Breast epithelium (tissue), 4 donors: ENCODE results near the gene ZP3. TPM values are rescaled to one million over a fixed set of nuclear protein-coding genes. Genes with fewer than 3 reads are reported as not detected.
A peak's percentile ranks its signal among the peaks of the same experiment; 100 is the strongest.
"Not testable (repeated sequence)": the region's sequence is repeated elsewhere in the genome, so short reads cannot be mapped to it uniquely, and the experiment has no call there.

ENCODE experiments used
- DNase-seq, 2 donors: peaks; one replicate each; pipeline ENCODE4 v3.0.0-alpha.2; 2019; ENCODE audit warnings: low spot score in 2 of 2
- H3K27ac ChIP-seq, 2 donors: fragments of 200-600 bp; sonication (generic) in 1 of 2; one replicate each; pipeline ENCODE4 v1.5.1; 2016 to 2019; ENCODE audit warnings: mild to moderate bottlenecking in 1 of 2
- H3K27me3 ChIP-seq, 2 donors: fragments of 200-600 bp; sonication (generic) in 1 of 2; one replicate each; pipeline versions ENCODE4 v1.5.1 to v1.6.0; 2017 to 2019; ENCODE audit warnings: control low read depth in 1 of 2, mild to moderate bottlenecking in 1 of 2
- H3K36me3 ChIP-seq: fragments of 200-600 bp; one replicate; pipeline ENCODE4 v1.5.1; 2019
- H3K4me1 ChIP-seq, 2 donors: fragments of 200-600 bp; sonication (generic); one replicate each; pipeline ENCODE4 v1.5.1; 2016 to 2019; ENCODE audit warnings: control low read depth in 1 of 2
- H3K4me3 ChIP-seq, 3 donors: fragments of 200-600 bp; sonication (generic); 1 replicate in 2 of 3; 2 replicates in 1 of 3; pipeline ENCODE4 v1.5.1; 2016 to 2019; ENCODE audit warnings: mild to moderate bottlenecking in 3 of 3, moderate library complexity in 2 of 3
- H3K9me3 ChIP-seq, 2 donors: fragments of 200-600 bp; sonication (generic) in 1 of 2; one replicate each; pipeline ENCODE4 v1.5.1; 2016 to 2019; ENCODE audit warnings: control low read depth in 1 of 2
- CTCF ChIP-seq, 3 donors: fragments of 450-650 bp; IDR thresholded peaks; one replicate each; pipeline ENCODE4 v1.5.1; 2016 to 2017; ENCODE audit warnings: antibody characterized with exemption in 3 of 3, mild to moderate bottlenecking in 3 of 3, moderate library complexity in 3 of 3
- POLR2A ChIP-seq: fragments of 450-650 bp; IDR thresholded peaks from one replicate; pipeline ENCODE4 v1.6.1; 2016; ENCODE audit warnings: antibody characterized with exemption, mild to moderate bottlenecking, moderate library complexity
- POLR2AphosphoS5 ChIP-seq, 3 donors: sonication (generic); formaldehyde crosslinking; IDR thresholded peaks; one replicate each; pipeline ENCODE4 v1.6.1; 2017; ENCODE audit warnings: antibody characterized with exemption in 3 of 3
- intact Hi-C: fragments of 100-400 bp; cut with DNase I; formaldehyde crosslinking; loops from one replicate; pipeline ENCODE4 v1.15.1; 2023; ENCODE audit warnings: low total_unique reads
- total RNA-seq, 3 donors: library from RNA; depleted of rRNA; stranded (reverse); fragments of >200 nt; gene quantifications; one replicate each; pipeline ENCODE4 v1.1.0, GENCODE V29; 2016

The ZP3 gene
- total RNA-seq, 3 donors from 2014 or later: 1.4 to 2.9 (median 2.0) TPM

- Histone ChIP-seq H3K27me3 (no peaks in the 10 kb centered on the region), H3K9me3 (no peaks in the 10 kb centered on the region), H3K36me3 (no peaks in the 10 kb centered on the region), H3K4me1 (no peaks in the 10 kb centered on the region), H3K4me3 (no peak overlapping the region), H3K27ac (no peak overlapping the region)
- TF ChIP-seq POLR2AphosphoS5 (IDR thresholded peaks at IDR 0.05): no peak
- TF ChIP-seq CTCF (IDR thresholded peaks at IDR 0.05): no peak
- TF ChIP-seq POLR2A: no peak
- intact Hi-C loops: no loop called here
- no peak for DNase-seq
These were observed 4.4 kb downstream of the ZP3 start for GRCh38 chr7:76428868-76429805.

- no peaks in the 10 kb centered on the region for H3K9me3 ChIP-seq
- no peaks in the 10 kb centered on the region for H3K4me1 ChIP-seq
- intact Hi-C loops: no loop called here
- H3K27me3 ChIP-seq: no peaks in the 10 kb centered on the region
- no peak for DNase-seq
- H3K36me3 ChIP-seq: no peaks in the 10 kb centered on the region
- TF ChIP-seq POLR2AphosphoS5 (IDR thresholded peaks at IDR 0.05) (no peak), CTCF (IDR thresholded peaks at IDR 0.05) (no peak), POLR2A (no peak)
- no peak overlapping the region for H3K27ac ChIP-seq
- no peak overlapping the region for H3K4me3 ChIP-seq
These were observed 5.5 kb downstream of the ZP3 start for GRCh38 chr7:76430211-76430610.

- intact Hi-C loops: no loop called here
- Histone ChIP-seq H3K27me3 (no peaks in the 10 kb centered on the region), H3K36me3 (no peaks in the 10 kb centered on the region), H3K4me1 (no peaks in the 10 kb centered on the region), H3K27ac (no peak overlapping the region), H3K9me3 (no peaks in the 10 kb centered on the region), H3K4me3 (no peak overlapping the region)
- no peak for DNase-seq
- TF ChIP-seq POLR2AphosphoS5 (IDR thresholded peaks at IDR 0.05) (no peak), CTCF (IDR thresholded peaks at IDR 0.05) (no peak), POLR2A (no peak)
These were observed 6.1 kb downstream of the ZP3 start for GRCh38 chr7:76430836-76431235.

GRCh38 chr7:76437873-76438272 lies 13.1 kb downstream of the ZP3 start:
- peak; percentile 73 to 77 for DNase-seq
- H3K27ac ChIP-seq, H3K36me3 ChIP-seq, H3K4me3 ChIP-seq, intact Hi-C loops, H3K4me1 ChIP-seq, H3K9me3 ChIP-seq, H3K27me3 ChIP-seq: not testable (repeated sequence)
- peak in 1 of 3 donors; percentile 49 for TF ChIP-seq CTCF (IDR thresholded peaks at IDR 0.05)

GRCh38 chr7:76439120-76439888 lies 14.6 kb downstream of the ZP3 start:
- H3K27ac ChIP-seq, intact Hi-C loops, H3K4me1 ChIP-seq, H3K36me3 ChIP-seq, H3K9me3 ChIP-seq, H3K27me3 ChIP-seq, DNase-seq, H3K4me3 ChIP-seq: not testable (repeated sequence)

- DNase-seq, H3K4me3 ChIP-seq, H3K9me3 ChIP-seq, H3K27ac ChIP-seq, H3K36me3 ChIP-seq, H3K4me1 ChIP-seq, intact Hi-C loops, H3K27me3 ChIP-seq: not testable (repeated sequence)
These were observed 15.7 kb downstream of the ZP3 start for GRCh38 chr7:76440404-76440803.

GRCh38 chr7:76441792-76442191 lies 17.0 kb downstream of the ZP3 start:
- H3K9me3 ChIP-seq, DNase-seq, H3K4me3 ChIP-seq, intact Hi-C loops, H3K27me3 ChIP-seq, H3K36me3 ChIP-seq, H3K4me1 ChIP-seq, H3K27ac ChIP-seq: not testable (repeated sequence)

- DNase-seq, intact Hi-C loops, H3K27me3 ChIP-seq, H3K27ac ChIP-seq, H3K9me3 ChIP-seq, H3K36me3 ChIP-seq, H3K4me1 ChIP-seq, H3K4me3 ChIP-seq: not testable (repeated sequence)
These were observed 18.1 kb downstream of the ZP3 start for GRCh38 chr7:76442664-76443446.
